OCI-LY7 (cell line): ENCODE data around the gene MGST2. TPM values are rescaled to one million over a fixed set of nuclear protein-coding genes. Genes with fewer than 3 reads are reported as not detected.

Source experiments
- BruUV-seq: library from RNA; stranded (reverse); fragments of 400-500 nt; replicated peaks from 2 replicates; lab custom pipeline; 2021; lab: Mats Ljungman, UMichigan
- CTCF ChIA-PET: fragments of 300-600 bp; sonication (Branson Sonifier 250); formaldehyde crosslinking; loops from one replicate; lab custom pipeline; 2022; ENCODE audit warnings: antibody characterized with exemption; ENCODE audit not compliant: unreplicated experiment; lab: Charles Lee
- POLR2A ChIA-PET: fragments of 300-600 bp; sonication (Branson Sonifier 250); formaldehyde crosslinking; loops from one replicate; lab custom pipeline; 2022; ENCODE audit warnings: antibody characterized with exemption; lab: Charles Lee
- DNase-seq: peaks from one replicate; pipeline ENCODE4 v3.0.0-alpha.2; 2015; ENCODE audit warnings: low spot score
- H2AFZ ChIP-seq: fragments of 200-600 bp; sonication (generic), shearing (Covaris generic); 2 replicates; pipeline ENCODE4 v1.6.1; 2014; ENCODE audit warnings: mild to moderate bottlenecking, antibody characterized with exemption, low read length, moderate library complexity
- H3K27ac ChIP-seq: fragments of 200-600 bp; sonication (generic); 2 replicates; pipeline ENCODE4 v1.5.1; 2014; ENCODE audit warnings: mixed run types, low read depth, mild to moderate bottlenecking, moderate library complexity, low read length, inconsistent platforms; ENCODE audit not compliant: poor library complexity, severe bottlenecking
- H3K36me3 ChIP-seq: fragments of 200-600 bp; sonication (generic); 2 replicates; pipeline ENCODE4 v1.6.1; 2014; ENCODE audit warnings: mild to moderate bottlenecking, antibody characterized with exemption, low read length, moderate library complexity, mixed read lengths; ENCODE audit not compliant: insufficient read depth
- H3K4me1 ChIP-seq: fragments of 200-600 bp; sonication (generic); 2 replicates; pipeline ENCODE4 v1.5.1; 2014; ENCODE audit warnings: mild to moderate bottlenecking, low read length; ENCODE audit not compliant: insufficient read depth, poor library complexity, severe bottlenecking
- H3K4me2 ChIP-seq: fragments of 200-600 bp; sonication (generic); 2 replicates; pipeline ENCODE4 v1.6.1; 2014; ENCODE audit warnings: mild to moderate bottlenecking, low read length
- H3K4me3 ChIP-seq: fragments of 200-600 bp; sonication (generic); 2 replicates; pipeline ENCODE4 v1.5.1; 2014; ENCODE audit warnings: mild to moderate bottlenecking, low read depth, low read length; ENCODE audit not compliant: poor library complexity, severe bottlenecking
- H3K79me2 ChIP-seq: fragments of 200-600 bp; sonication (generic); 2 replicates; pipeline ENCODE4 v1.6.1; 2016; ENCODE audit warnings: low read depth, mild to moderate bottlenecking, low read length, moderate library complexity, mixed read lengths; ENCODE audit not compliant: insufficient read depth
- H3K9me2 ChIP-seq: fragments of 200-600 bp; sonication (generic); 2 replicates; pipeline ENCODE4 v1.6.1; 2016; ENCODE audit warnings: mild to moderate bottlenecking, low read length, mixed read lengths; ENCODE audit not compliant: insufficient read depth
- H3K9me3 ChIP-seq: fragments of 200-600 bp; sonication (generic); 2 replicates; pipeline ENCODE4 v1.6.1; 2014; ENCODE audit warnings: mild to moderate bottlenecking, mixed run types, low read length, mixed read lengths
- H4K20me1 ChIP-seq: fragments of 200-600 bp; sonication (generic); 2 replicates; pipeline ENCODE4 v1.6.1; 2014; ENCODE audit warnings: mild to moderate bottlenecking, antibody characterized with exemption, low read length, moderate library complexity, mixed read lengths; ENCODE audit not compliant: insufficient read depth
- CTCF ChIP-seq: fragments of 200-600 bp; sonication (generic); conservative IDR thresholded peaks from 2 replicates; pipeline ENCODE4 v1.5.1; 2014; ENCODE audit warnings: mild to moderate bottlenecking, antibody characterized with exemption, low read length, moderate library complexity, mixed read lengths
- EZH2phosphoT487 ChIP-seq: fragments of 200-600 bp; sonication (generic); IDR thresholded peaks from 2 replicates; pipeline ENCODE4 v1.6.1; 2018; ENCODE audit warnings: low read depth, borderline replicate concordance, mild to moderate bottlenecking, mixed run types, antibody characterized with exemption, low read length, moderate library complexity, mixed read lengths
- intact Hi-C: fragments of 100-400 bp; cut with micrococcal nuclease; formaldehyde crosslinking; loops from one replicate; pipeline ENCODE4 v1.10.0; 2022; ENCODE audit not compliant: unreplicated experiment
- total RNA-seq, 2 experiments: library from RNA; depleted of rRNA in 1 of 2; stranded (reverse); fragments of >200 nt in 1 of 2; shearing (Covaris generic) in 1 of 2; gene quantifications; 2 replicates each; pipeline ENCODE4 v1.2.3, GENCODE V29; 2014 to 2022

The MGST2 gene
- total RNA-seq, 2 experiments from 2014 or later, result 4.7 to 11.7 TPM

DNA sequence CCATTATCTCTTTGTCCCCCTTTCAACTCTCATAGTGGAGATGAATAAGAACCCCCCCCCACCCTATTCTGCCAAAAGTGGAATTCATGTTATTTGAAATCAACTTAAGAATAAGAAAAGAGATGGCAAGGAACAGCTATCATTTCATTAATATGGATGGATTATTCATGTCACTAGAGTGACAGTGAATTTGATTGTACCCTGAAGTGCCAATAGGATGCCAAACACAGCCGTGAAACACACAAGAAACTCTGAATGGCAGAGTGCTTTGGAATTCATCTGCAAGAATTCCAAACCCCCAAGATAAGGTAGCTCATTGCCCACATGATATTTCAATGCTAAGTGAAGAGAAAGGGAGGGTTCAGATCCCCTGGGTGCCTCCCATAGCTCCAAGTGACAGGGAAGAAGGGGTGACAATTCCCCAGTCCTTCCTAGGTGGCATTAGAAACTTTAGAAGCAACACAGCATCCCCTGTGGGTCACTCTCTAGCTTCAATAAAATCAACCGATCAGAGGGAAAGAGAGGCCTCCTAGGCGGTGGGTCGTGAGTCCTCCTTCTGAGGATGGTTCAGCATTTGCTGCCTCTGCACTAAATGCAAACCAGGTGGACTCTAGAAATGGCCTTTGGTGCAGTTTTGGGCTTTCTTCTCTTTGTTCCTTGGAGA, 84.3 kb downstream of the MGST2 start:
- H3K9me3 ChIP-seq, result no peaks in the 10 kb centered on the region
- no peak overlapping the region for H3K4me2 ChIP-seq
- CTCF ChIA-PET, result no interaction called here
- DNase-seq, result no peak
- H4K20me1 ChIP-seq, result no peaks in the 10 kb centered on the region
- H2AFZ ChIP-seq, result no peak overlapping the region
- intact Hi-C loops, result no loop called here
- no peaks in the 10 kb centered on the region for H3K36me3 ChIP-seq
- no peak overlapping the region for H3K4me3 ChIP-seq
- H3K4me1 ChIP-seq, result no peaks in the 10 kb centered on the region
- no peaks in the 10 kb centered on the region for H3K79me2 ChIP-seq
- BruUV-seq, result no TSS peak
- no peak overlapping the region for H3K27ac ChIP-seq
- no peaks in the 10 kb centered on the region for H3K9me2 ChIP-seq
- TF ChIP-seq EZH2phosphoT487 (no peak), CTCF (no peak)
- POLR2A ChIA-PET, result interaction anchor here (0.6 to 0.8 kb wide), 2 partner anchors 26 to 180 kb away, joined by 3 to 5 read pairs; no protein-coding TSS in a partner anchor

GRCh38 chr4:139753686-139754085, 88.1 kb downstream of the MGST2 start:
- H3K27ac ChIP-seq, result no peak overlapping the region
- POLR2A ChIA-PET, result no interaction called here
- CTCF ChIA-PET, result no interaction called here
- DNase-seq, result no peak
- no peak for TF ChIP-seq EZH2phosphoT487
- no peak for TF ChIP-seq CTCF
- no peaks in the 10 kb centered on the region for H3K9me2 ChIP-seq
- H3K79me2 ChIP-seq, result no peaks in the 10 kb centered on the region
- no peaks in the 10 kb centered on the region for H3K4me1 ChIP-seq
- no TSS peak for BruUV-seq
- no peak overlapping the region for H3K4me2 ChIP-seq
- no peaks in the 10 kb centered on the region for H4K20me1 ChIP-seq
- no peaks in the 10 kb centered on the region for H3K36me3 ChIP-seq
- intact Hi-C loops, result no loop called here
- no peak overlapping the region for H2AFZ ChIP-seq
- no peaks in the 10 kb centered on the region for H3K9me3 ChIP-seq
- H3K4me3 ChIP-seq, result no peak overlapping the region

Other genes with a start within 250 kb of the MGST2 start
- 9.2 and 11.7 TPM in 2 replicates for gene RAB33B, start 211.7 kb upstream of the MGST2 start, total RNA-seq (2014; rRNA removed; shearing (Covaris generic))
- 9.2 and 11.5 TPM in 2 replicates for gene RAB33B, start 211.7 kb upstream of the MGST2 start, total RNA-seq (2022)
- gene SETD7, start 109.6 kb upstream of the MGST2 start, total RNA-seq (2014; rRNA removed; shearing (Covaris generic)), result 17.6 and 21.0 TPM in 2 replicates
- gene SETD7, start 109.6 kb upstream of the MGST2 start, total RNA-seq (2022), result 35.6 and 37.3 TPM in 2 replicates